Peyer's patch (tissue), 4 donors: ENCODE measurements around the gene OSBPL6.

Experiments
- POLR2A ChIP-seq, 2 donors: fragments of 450-650 bp; IDR thresholded peaks; one replicate each; pipeline ENCODE4 v1.5.1; 2017; ENCODE audit warnings: antibody characterized with exemption in 2 of 2, mild to moderate bottlenecking in 2 of 2, moderate library complexity in 2 of 2
- TF ChIP-seq, protein P1 (sequence below), 6 experiments: fragments of 450-650 bp in 4 of 6; fragments of 200-600 bp in 2 of 6; sonication (generic) in 1 of 6; IDR thresholded peaks; one replicate each; pipeline ENCODE4 v1.5.1; 2017 to 2019; ENCODE audit warnings: antibody characterized with exemption in 6 of 6, mild to moderate bottlenecking in 3 of 6, moderate library complexity in 1 of 6

DNA sequence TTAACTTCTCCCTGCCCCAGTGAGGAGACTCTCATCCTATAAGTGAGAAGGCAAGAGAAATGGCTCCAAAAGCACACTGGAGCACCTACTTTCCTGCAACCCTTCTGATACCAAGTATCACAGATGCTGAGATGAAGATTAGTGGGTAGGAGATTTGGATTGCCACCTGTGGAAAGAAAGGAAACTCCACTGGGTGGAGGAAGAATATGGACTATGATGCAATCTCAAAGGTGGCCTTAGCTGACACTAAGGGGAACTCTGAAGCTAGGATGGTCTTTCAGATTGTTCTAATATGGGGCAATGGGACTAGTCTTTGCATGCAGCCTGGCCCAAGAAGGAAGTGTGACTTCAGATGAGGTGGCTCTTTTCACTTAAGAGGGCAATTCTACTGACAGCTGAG lies 235.0 kb downstream of the OSBPL6 start:
- TF ChIP-seq, protein P1, sequence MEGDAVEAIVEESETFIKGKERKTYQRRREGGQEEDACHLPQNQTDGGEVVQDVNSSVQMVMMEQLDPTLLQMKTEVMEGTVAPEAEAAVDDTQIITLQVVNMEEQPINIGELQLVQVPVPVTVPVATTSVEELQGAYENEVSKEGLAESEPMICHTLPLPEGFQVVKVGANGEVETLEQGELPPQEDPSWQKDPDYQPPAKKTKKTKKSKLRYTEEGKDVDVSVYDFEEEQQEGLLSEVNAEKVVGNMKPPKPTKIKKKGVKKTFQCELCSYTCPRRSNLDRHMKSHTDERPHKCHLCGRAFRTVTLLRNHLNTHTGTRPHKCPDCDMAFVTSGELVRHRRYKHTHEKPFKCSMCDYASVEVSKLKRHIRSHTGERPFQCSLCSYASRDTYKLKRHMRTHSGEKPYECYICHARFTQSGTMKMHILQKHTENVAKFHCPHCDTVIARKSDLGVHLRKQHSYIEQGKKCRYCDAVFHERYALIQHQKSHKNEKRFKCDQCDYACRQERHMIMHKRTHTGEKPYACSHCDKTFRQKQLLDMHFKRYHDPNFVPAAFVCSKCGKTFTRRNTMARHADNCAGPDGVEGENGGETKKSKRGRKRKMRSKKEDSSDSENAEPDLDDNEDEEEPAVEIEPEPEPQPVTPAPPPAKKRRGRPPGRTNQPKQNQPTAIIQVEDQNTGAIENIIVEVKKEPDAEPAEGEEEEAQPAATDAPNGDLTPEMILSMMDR (IDR thresholded peaks at IDR 0.05) = no peak
- no peak for TF ChIP-seq POLR2A (IDR thresholded peaks at IDR 0.05)
